HepG2 (cell line): ENCODE data around the gene CAPN10. TPM values are rescaled to one million over a fixed set of nuclear protein-coding genes. Genes with fewer than 3 reads are reported as not detected.

Experiments used
- ARID2 ChIP-seq: sonication (generic); formaldehyde crosslinking; IDR thresholded peaks from 2 replicates; pipeline ENCODE4 v1.8.1; 2022; ENCODE audit warnings: mild to moderate bottlenecking, missing genetic modification reagents, borderline replicate concordance
- HIVEP1 ChIP-seq: sonication (generic); formaldehyde crosslinking; IDR thresholded peaks from 2 replicates; pipeline ENCODE4 v1.4.0; 2020; ENCODE audit warnings: mild to moderate bottlenecking, missing genetic modification reagents
- IRX3 ChIP-seq: sonication (generic); formaldehyde crosslinking; IDR thresholded peaks from 2 replicates; pipeline ENCODE4 v1.8.1; 2023; ENCODE audit warnings: mild to moderate bottlenecking, low read depth, missing genetic modification reagents, borderline replicate concordance
- JUND ChIP-seq: sonication (generic); formaldehyde crosslinking; IDR thresholded peaks from 2 replicates; pipeline ENCODE4 v1.8.0; 2022; ENCODE audit warnings: mild to moderate bottlenecking, missing genetic modification reagents
- NCOA5 ChIP-seq: sonication (generic); formaldehyde crosslinking; IDR thresholded peaks from 2 replicates; pipeline ENCODE4 v1.4.0; 2020; ENCODE audit warnings: missing genetic modification reagents
- NFE2 ChIP-seq: sonication (generic); formaldehyde crosslinking; IDR thresholded peaks from 2 replicates; pipeline ENCODE4 v1.4.0; 2020; ENCODE audit warnings: missing genetic modification reagents
- RARG ChIP-seq: sonication (generic); formaldehyde crosslinking; IDR thresholded peaks from 2 replicates; pipeline ENCODE4 v1.4.0; 2020; ENCODE audit warnings: low read depth, mild to moderate bottlenecking, missing genetic modification reagents
- RBAK ChIP-seq: sonication (generic); formaldehyde crosslinking; IDR thresholded peaks from 2 replicates; pipeline ENCODE4 v1.5.1; 2020; ENCODE audit warnings: mild to moderate bottlenecking, missing genetic modification reagents
- SOX6 ChIP-seq, 2 experiments: fragments of 450-650 bp in 1 of 2; sonication (generic) in 1 of 2; formaldehyde crosslinking in 1 of 2; IDR thresholded peaks; 2 replicates each; pipeline versions ENCODE4 v1.4.0 to v1.6.1; 2017 to 2020; ENCODE audit warnings: antibody characterized with exemption in 1 of 2, mild to moderate bottlenecking in 1 of 2, missing genetic modification reagents in 1 of 2
- THYN1 ChIP-seq: sonication (generic); formaldehyde crosslinking; IDR thresholded peaks from 2 replicates; pipeline ENCODE4 v1.8.1; 2023; ENCODE audit warnings: low read depth, mild to moderate bottlenecking, moderate library complexity, missing genetic modification reagents, borderline replicate concordance
- TP53 ChIP-seq: sonication (generic); formaldehyde crosslinking; conservative IDR thresholded peaks from 2 replicates; pipeline ENCODE4 v1.4.0; 2020; ENCODE audit warnings: missing genetic modification reagents
- XBP1 ChIP-seq: sonication (generic); formaldehyde crosslinking; IDR thresholded peaks from 2 replicates; pipeline ENCODE4 v1.5.0; 2020; ENCODE audit warnings: missing genetic modification reagents
- ZNF160 ChIP-seq: sonication (generic); formaldehyde crosslinking; IDR thresholded peaks from 2 replicates; pipeline ENCODE4 v1.8.0; 2022; ENCODE audit warnings: mild to moderate bottlenecking, inconsistent platforms, missing genetic modification reagents
- ZNF367 ChIP-seq: sonication (generic); formaldehyde crosslinking; IDR thresholded peaks from 2 replicates; pipeline ENCODE4 v1.4.0; 2020; ENCODE audit warnings: missing genetic modification reagents, borderline replicate concordance
- ZNF616 ChIP-seq: sonication (generic); formaldehyde crosslinking; IDR thresholded peaks from 2 replicates; pipeline ENCODE4 v1.5.0; 2020; ENCODE audit warnings: low read depth, mild to moderate bottlenecking, missing genetic modification reagents
- ZNF775 ChIP-seq: sonication (generic); formaldehyde crosslinking; IDR thresholded peaks from 2 replicates; pipeline ENCODE4 v1.4.0; 2020; ENCODE audit warnings: missing genetic modification reagents, mild to moderate bottlenecking, moderate library complexity, borderline replicate concordance
- polyA plus RNA-seq, 8 experiments: library from polyadenylated mRNA; depleted of rRNA in 3 of 8; stranded (reverse) in 7 of 8; unstranded in 1 of 8; fragments of >200 nt; fragmentation: Illumina TruSeq in 4 of 8; extraction: Trizol in 4 of 8; gene quantifications; 2 replicates each; pipeline versions ENCODE4 v1.2.1 to v1.2.3, GENCODE V29; 2011 to 2016; ENCODE audit warnings: low read depth in 4 of 8, missing spikeins in 1 of 8, mixed read lengths in 1 of 8; ENCODE audit not compliant: insufficient read depth in 1 of 8
- total RNA-seq, 5 experiments: library from RNA; depleted of rRNA; stranded (reverse); fragments of >200 nt; fragmentation: Illumina TruSeq; extraction: Trizol; gene quantifications; 2 replicates each; pipeline ENCODE4 v1.2.3, GENCODE V29; 2016; ENCODE audit warnings: low read depth in 1 of 5
- TF ChIP-seq, protein P1 (sequence below): sonication (generic); formaldehyde crosslinking; conservative IDR thresholded peaks from 2 replicates; pipeline ENCODE4 v1.4.0; 2020; ENCODE audit warnings: mild to moderate bottlenecking, missing genetic modification reagents, moderate library complexity
- TF ChIP-seq, protein P2 (sequence below): IDR thresholded peaks from 2 replicates; pipeline ENCODE4 v1.6.1; 2016; ENCODE audit warnings: low read depth, control low read depth
- TF ChIP-seq, protein P3 (sequence below): sonication (generic); formaldehyde crosslinking; IDR thresholded peaks from 2 replicates; pipeline ENCODE4 v1.8.1; 2023; ENCODE audit warnings: mild to moderate bottlenecking, missing genetic modification reagents
- TF ChIP-seq, protein P4 (sequence below): sonication (generic); formaldehyde crosslinking; IDR thresholded peaks from 2 replicates; pipeline ENCODE4 v1.4.0; 2020; ENCODE audit warnings: mild to moderate bottlenecking, missing genetic modification reagents

CAPN10 gene
- total and polyA plus RNA-seq, 2 of the 13 experiments (the other 11 are each of a cell fraction or from before 2014, with no cell fraction given): 27.6 to 32.4 TPM

DNA sequence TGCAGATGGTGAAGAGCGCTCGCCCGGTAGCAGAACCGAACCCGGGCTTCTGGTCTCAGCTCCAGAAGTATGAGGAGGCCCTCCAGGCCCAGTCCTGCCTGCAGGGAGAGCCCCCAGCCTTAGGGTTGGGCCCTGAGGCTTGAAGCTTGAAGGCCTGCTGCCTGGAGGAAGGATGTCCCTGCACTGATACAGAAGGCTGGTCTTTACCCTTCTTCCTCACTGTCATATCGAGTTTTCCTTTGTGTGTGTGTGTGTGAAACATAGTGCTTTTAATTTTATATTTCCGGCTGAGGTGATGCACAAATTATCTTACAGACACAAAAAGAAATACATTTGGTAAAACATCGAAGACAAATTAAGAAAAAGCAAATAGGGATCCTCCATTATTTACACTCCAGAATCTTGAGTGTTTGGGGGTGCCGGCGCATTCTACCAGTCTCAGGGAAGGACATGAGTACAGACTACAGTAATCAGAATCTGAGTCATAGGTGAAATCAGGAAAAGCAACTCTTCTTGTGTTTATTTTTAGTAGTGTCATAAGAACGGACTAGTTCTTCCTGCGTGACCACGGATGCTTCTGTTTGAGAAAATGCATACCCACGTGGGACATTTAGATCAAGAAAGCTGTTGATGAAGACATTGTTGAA lies 25.1 kb upstream of the CAPN10 start (continued):
- TF ChIP-seq ARID2 (CRISPR knock-in tag) (peak; percentile 82; the same call in 1 of the 2 replicates), RBAK (CRISPR knock-in tag) (no peak), NFE2 (CRISPR knock-in tag) (no peak), RARG (CRISPR knock-in tag) (0 out of 2 replicates have a peak, but pooled peaks have one; percentile 20), SOX6 (IDR thresholded peaks at IDR 0.05) (no peak), SOX6 (CRISPR knock-in tag; IDR thresholded peaks at IDR 0.05) (0 out of 2 replicates have a peak, but pooled peaks have one; percentile 1), IRX3 (0 out of 2 replicates have a peak, but pooled peaks have one; percentile 30), XBP1 (CRISPR knock-in tag) (0 out of 2 replicates have a peak, but pooled peaks have one; percentile 44), TP53 (CRISPR knock-in tag) (peak; percentile 35; the same call in 1 of the 2 replicates), ZNF367 (0 out of 2 replicates have a peak, but pooled peaks have one; percentile 19), ZNF616 (no peak), ZNF775 (CRISPR knock-in tag) (0 out of 2 replicates have a peak, but pooled peaks have one; percentile 38), ZNF160 (CRISPR knock-in tag) (0 out of 2 replicates have a peak, but pooled peaks have one; percentile 16), HIVEP1 (CRISPR knock-in tag) (peak; percentile 18; the same call in 1 of the 2 replicates), NCOA5 (CRISPR knock-in tag) (no peak), THYN1 (CRISPR knock-in tag) (peak; percentile 44; the same call in 1 of the 2 replicates), JUND (CRISPR knock-in tag) (no peak)
- TF ChIP-seq, protein P1, sequence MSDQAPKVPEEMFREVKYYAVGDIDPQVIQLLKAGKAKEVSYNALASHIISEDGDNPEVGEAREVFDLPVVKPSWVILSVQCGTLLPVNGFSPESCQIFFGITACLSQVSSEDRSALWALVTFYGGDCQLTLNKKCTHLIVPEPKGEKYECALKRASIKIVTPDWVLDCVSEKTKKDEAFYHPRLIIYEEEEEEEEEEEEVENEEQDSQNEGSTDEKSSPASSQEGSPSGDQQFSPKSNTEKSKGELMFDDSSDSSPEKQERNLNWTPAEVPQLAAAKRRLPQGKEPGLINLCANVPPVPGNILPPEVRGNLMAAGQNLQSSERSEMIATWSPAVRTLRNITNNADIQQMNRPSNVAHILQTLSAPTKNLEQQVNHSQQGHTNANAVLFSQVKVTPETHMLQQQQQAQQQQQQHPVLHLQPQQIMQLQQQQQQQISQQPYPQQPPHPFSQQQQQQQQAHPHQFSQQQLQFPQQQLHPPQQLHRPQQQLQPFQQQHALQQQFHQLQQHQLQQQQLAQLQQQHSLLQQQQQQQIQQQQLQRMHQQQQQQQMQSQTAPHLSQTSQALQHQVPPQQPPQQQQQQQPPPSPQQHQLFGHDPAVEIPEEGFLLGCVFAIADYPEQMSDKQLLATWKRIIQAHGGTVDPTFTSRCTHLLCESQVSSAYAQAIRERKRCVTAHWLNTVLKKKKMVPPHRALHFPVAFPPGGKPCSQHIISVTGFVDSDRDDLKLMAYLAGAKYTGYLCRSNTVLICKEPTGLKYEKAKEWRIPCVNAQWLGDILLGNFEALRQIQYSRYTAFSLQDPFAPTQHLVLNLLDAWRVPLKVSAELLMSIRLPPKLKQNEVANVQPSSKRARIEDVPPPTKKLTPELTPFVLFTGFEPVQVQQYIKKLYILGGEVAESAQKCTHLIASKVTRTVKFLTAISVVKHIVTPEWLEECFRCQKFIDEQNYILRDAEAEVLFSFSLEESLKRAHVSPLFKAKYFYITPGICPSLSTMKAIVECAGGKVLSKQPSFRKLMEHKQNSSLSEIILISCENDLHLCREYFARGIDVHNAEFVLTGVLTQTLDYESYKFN (CRISPR knock-in tag): 0 out of 2 replicates have a peak, but pooled peaks have one; percentile 26
- TF ChIP-seq, protein P2, sequence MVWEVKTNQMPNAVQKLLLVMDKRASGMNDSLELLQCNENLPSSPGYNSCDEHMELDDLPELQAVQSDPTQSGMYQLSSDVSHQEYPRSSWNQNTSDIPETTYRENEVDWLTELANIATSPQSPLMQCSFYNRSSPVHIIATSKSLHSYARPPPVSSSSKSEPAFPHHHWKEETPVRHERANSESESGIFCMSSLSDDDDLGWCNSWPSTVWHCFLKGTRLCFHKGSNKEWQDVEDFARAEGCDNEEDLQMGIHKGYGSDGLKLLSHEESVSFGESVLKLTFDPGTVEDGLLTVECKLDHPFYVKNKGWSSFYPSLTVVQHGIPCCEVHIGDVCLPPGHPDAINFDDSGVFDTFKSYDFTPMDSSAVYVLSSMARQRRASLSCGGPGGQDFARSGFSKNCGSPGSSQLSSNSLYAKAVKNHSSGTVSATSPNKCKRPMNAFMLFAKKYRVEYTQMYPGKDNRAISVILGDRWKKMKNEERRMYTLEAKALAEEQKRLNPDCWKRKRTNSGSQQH (CRISPR knock-in tag): peak; percentile 7; the same call in 1 of the 2 replicates
- TF ChIP-seq, protein P3, sequence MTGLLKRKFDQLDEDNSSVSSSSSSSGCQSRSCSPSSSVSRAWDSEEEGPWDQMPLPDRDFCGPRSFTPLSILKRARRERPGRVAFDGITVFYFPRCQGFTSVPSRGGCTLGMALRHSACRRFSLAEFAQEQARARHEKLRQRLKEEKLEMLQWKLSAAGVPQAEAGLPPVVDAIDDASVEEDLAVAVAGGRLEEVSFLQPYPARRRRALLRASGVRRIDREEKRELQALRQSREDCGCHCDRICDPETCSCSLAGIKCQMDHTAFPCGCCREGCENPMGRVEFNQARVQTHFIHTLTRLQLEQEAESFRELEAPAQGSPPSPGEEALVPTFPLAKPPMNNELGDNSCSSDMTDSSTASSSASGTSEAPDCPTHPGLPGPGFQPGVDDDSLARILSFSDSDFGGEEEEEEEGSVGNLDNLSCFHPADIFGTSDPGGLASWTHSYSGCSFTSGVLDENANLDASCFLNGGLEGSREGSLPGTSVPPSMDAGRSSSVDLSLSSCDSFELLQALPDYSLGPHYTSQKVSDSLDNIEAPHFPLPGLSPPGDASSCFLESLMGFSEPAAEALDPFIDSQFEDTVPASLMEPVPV: 0 out of 2 replicates have a peak, but pooled peaks have one; percentile 36
- TF ChIP-seq, protein P4, sequence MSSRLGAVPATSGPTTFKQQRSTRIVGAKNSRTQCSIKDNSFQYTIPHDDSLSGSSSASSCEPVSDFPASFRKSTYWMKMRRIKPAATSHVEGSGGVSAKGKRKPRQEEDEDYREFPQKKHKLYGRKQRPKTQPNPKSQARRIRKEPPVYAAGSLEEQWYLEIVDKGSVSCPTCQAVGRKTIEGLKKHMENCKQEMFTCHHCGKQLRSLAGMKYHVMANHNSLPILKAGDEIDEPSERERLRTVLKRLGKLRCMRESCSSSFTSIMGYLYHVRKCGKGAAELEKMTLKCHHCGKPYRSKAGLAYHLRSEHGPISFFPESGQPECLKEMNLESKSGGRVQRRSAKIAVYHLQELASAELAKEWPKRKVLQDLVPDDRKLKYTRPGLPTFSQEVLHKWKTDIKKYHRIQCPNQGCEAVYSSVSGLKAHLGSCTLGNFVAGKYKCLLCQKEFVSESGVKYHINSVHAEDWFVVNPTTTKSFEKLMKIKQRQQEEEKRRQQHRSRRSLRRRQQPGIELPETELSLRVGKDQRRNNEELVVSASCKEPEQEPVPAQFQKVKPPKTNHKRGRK (CRISPR knock-in tag): 0 out of 2 replicates have a peak, but pooled peaks have one; percentile 20
